Measurements from ENCODE around the gene FHOD3. TPM values are rescaled to one million over a fixed set of nuclear protein-coding genes. Genes with fewer than 3 reads are reported as not detected.

FHOD3 gene
- total RNA-seq, 1 donor from 2014 or later, result 5.6 TPM

DNA sequence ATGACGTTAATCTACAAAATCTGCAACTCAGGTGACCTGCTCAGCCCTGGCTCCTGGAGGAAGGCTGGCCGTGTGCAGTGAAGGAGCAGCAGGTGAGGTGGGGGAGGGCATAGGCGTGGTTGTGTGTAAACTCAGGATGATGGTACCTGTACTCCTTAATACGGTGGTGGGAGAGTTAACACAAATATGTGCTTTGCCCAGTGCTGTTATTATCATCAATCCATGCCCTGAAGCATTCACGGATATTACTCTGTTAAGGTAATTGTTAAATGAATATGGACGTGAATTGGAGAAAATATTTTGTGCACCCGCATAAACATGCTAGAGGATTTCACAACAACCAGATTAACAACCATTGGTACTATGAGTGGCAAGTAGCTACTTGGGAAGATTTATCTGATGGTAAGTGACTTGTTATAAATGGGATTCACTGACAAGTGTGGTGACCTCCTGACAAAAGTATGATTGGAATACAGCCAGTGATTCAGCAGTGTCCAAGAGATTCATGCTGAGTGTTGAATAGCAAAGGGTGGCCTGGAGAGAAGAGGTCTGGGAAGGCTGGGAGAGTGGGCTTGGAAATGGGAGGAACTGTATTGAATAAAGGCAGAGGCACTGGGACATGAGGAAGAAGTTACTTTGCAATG, 337.2 kb downstream of the FHOD3 start:
- H3K9me3 ChIP-seq, result no peaks in the 10 kb centered on the region
- no peaks in the 10 kb centered on the region for H3K27me3 ChIP-seq
- peak in 1 of 2 donors; percentile 49 for DNase-seq (ENCODE audit: extremely low spot score in 2 of 2)
- no peak overlapping the region for H3K4me3 ChIP-seq
- H3K36me3 ChIP-seq, result no peaks in the 10 kb centered on the region
- peaks cover 2% of the 10 kb centered on the region for H3K4me1 ChIP-seq
- no peak overlapping the region for H3K27ac ChIP-seq
- TF ChIP-seq, protein P1, sequence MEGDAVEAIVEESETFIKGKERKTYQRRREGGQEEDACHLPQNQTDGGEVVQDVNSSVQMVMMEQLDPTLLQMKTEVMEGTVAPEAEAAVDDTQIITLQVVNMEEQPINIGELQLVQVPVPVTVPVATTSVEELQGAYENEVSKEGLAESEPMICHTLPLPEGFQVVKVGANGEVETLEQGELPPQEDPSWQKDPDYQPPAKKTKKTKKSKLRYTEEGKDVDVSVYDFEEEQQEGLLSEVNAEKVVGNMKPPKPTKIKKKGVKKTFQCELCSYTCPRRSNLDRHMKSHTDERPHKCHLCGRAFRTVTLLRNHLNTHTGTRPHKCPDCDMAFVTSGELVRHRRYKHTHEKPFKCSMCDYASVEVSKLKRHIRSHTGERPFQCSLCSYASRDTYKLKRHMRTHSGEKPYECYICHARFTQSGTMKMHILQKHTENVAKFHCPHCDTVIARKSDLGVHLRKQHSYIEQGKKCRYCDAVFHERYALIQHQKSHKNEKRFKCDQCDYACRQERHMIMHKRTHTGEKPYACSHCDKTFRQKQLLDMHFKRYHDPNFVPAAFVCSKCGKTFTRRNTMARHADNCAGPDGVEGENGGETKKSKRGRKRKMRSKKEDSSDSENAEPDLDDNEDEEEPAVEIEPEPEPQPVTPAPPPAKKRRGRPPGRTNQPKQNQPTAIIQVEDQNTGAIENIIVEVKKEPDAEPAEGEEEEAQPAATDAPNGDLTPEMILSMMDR (IDR thresholded peaks at IDR 0.05), result no peak
- TF ChIP-seq POLR2AphosphoS5 (IDR thresholded peaks at IDR 0.05; ENCODE audit: insufficient read depth in 1 of 2, low read depth in 1 of 2) (no peak), POLR2A (IDR thresholded peaks at IDR 0.05) (no peak)
- intact Hi-C loops (cut with DNase I), result no loop called here

DNA sequence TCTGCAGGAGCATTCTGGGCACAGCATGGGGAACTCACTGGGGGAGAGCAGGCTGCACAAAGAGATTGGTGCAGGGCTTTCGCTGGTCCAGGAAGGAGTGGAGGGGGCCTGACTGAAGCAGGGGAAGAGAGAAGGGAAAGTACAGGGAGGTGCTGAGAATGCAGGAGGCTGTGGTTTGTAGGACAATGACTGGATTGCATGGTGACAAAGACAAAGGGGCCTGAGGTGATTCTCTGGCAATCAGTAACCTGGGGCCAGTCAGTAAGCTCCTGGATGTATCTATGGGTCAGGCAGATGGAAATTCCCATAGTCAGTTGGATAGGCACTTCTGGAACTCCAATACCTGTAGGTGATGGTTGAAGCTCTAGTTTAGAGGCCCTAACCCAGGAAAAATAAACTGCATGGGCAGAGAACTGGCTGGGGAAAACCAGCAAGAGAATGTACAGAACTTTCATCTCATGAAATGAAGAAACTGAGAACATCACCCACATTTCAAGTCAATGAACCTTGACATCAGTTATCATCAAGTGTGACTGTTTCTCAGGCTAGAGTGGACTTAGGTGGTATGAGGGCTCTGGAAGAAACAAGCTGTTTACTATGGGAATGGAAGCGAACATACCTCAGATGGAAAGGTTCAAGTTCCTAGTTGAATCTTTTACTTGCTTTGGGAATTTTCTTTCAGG, 338.0 kb downstream of the FHOD3 start:
- Histone ChIP-seq H3K36me3 (no peaks in the 10 kb centered on the region), H3K9me3 (no peaks in the 10 kb centered on the region), H3K27ac (no peak overlapping the region), H3K4me3 (no peak overlapping the region), H3K27me3 (no peaks in the 10 kb centered on the region), H3K4me1 (peaks cover 4% of the 10 kb centered on the region)
- peak in 1 of 2 donors; percentile 60 for DNase-seq (ENCODE audit: extremely low spot score in 2 of 2)
- TF ChIP-seq, protein P1 (IDR thresholded peaks at IDR 0.05), result no peak
- no peak for TF ChIP-seq POLR2A (IDR thresholded peaks at IDR 0.05)
- no peak for TF ChIP-seq POLR2AphosphoS5 (IDR thresholded peaks at IDR 0.05; ENCODE audit: insufficient read depth in 1 of 2, low read depth in 1 of 2)
- intact Hi-C loops (cut with DNase I), result no loop called here

DNA sequence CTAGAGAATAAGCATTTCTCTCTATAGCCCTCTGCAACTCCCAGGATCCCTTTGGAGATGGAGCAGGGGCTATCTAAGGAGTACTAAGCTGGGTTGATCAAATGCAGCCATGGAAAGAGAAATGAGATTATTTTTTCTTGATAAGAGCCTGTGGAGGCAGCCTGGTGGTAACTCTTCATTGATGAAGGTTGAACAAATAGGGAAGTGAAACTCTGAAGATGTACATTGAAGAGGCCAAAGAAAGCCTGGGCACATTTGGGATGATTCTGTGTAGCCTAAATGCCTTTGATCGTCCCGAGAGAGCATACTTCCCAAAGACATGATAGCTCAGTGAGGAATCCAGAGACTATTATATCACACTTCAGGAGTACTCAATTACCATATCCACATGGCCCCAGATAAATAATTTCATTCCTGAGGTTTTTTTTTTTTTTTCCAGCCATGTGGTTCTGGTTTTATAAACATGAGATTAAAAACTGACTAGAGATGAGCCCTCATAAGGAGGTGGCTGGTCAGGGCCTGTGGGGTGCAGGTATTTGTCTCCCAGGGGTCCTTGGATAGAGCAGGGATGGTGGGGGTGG, 338.8 kb downstream of the FHOD3 start:
- H3K4me1 ChIP-seq, result peaks cover 11% of the 10 kb centered on the region
- intact Hi-C loops (cut with DNase I), result no loop called here
- TF ChIP-seq, protein P1 (IDR thresholded peaks at IDR 0.05), result no peak
- no peak for TF ChIP-seq POLR2AphosphoS5 (IDR thresholded peaks at IDR 0.05; ENCODE audit: insufficient read depth in 1 of 2, low read depth in 1 of 2)
- TF ChIP-seq POLR2A (IDR thresholded peaks at IDR 0.05), result no peak
- H3K4me3 ChIP-seq, result no peak overlapping the region
- no peaks in the 10 kb centered on the region for H3K36me3 ChIP-seq
- no peak for DNase-seq (ENCODE audit: extremely low spot score in 2 of 2)
- no peaks in the 10 kb centered on the region for H3K9me3 ChIP-seq
- no peaks in the 10 kb centered on the region for H3K27me3 ChIP-seq
- no peak overlapping the region for H3K27ac ChIP-seq

- TF ChIP-seq POLR2AphosphoS5 (IDR thresholded peaks at IDR 0.05; ENCODE audit: insufficient read depth in 1 of 2, low read depth in 1 of 2) (no peak), POLR2A (IDR thresholded peaks at IDR 0.05) (no peak)
- TF ChIP-seq, protein P1 (IDR thresholded peaks at IDR 0.05), result no peak
- Histone ChIP-seq H3K9me3 (no peaks in the 10 kb centered on the region), H3K27me3 (no peaks in the 10 kb centered on the region), H3K4me3 (no peak overlapping the region), H3K27ac (no peak overlapping the region), H3K36me3 (no peaks in the 10 kb centered on the region), H3K4me1 (peaks cover 11% of the 10 kb centered on the region)
- DNase-seq (ENCODE audit: extremely low spot score in 2 of 2), result no peak
- intact Hi-C loops (cut with DNase I), result no loop called here
Measured at GRCh38 chr18:36638224-36638623, 340.7 kb downstream of the FHOD3 start.
